H1 (cell line): Measurements from ENCODE around the gene LTBP3. TPM values are rescaled to one million over a fixed set of nuclear protein-coding genes. Genes with fewer than 3 reads are reported as not detected.
A peak's percentile ranks its signal among the peaks of the same experiment; 100 is the strongest.

ENCODE experiments used
- ASH2L ChIP-seq: fragments of 200-600, 300-600 bp; sonication (generic); IDR thresholded peaks from one replicate; pipeline ENCODE4 v1.7.1; 2017; ENCODE audit warnings: low read length
- BACH1 ChIP-seq: IDR thresholded peaks from 2 replicates; pipeline ENCODE4 v1.6.1; 2012; ENCODE audit warnings: low read length, improper control_type of control experiment
- CBX5 ChIP-seq: fragments of 300-800, 300-1000 bp; sonication (generic); IDR thresholded peaks from 2 replicates; pipeline ENCODE4 v1.7.1; 2016; ENCODE audit warnings: antibody characterized with exemption, low read length, low read depth
- FOSL1 ChIP-seq: IDR thresholded peaks from 2 replicates; pipeline ENCODE4 v1.6.1; 2011; ENCODE audit warnings: mild to moderate bottlenecking, low read depth, low read length, moderate library complexity; ENCODE audit not compliant: insufficient read depth
- RAD21 ChIP-seq, 2 experiments: IDR thresholded peaks in 1 of 2; conservative IDR thresholded peaks in 1 of 2; 2 replicates each; pipeline ENCODE4 v1.6.1; 2011; ENCODE audit warnings: low read depth in 2 of 2, low read length in 2 of 2, improper control_type of control experiment in 1 of 2, inconsistent platforms in 1 of 2, mild to moderate bottlenecking in 1 of 2, moderate library complexity in 1 of 2
- RNF2 ChIP-seq: fragments of 200-900, 300-1000 bp; sonication (generic); IDR thresholded peaks from 2 replicates; pipeline ENCODE4 v1.7.1; 2016; ENCODE audit warnings: borderline replicate concordance, low read depth, mild to moderate bottlenecking, antibody characterized with exemption, low read length; ENCODE audit not compliant: poor library complexity, severe bottlenecking; ENCODE audit errors: missing control alignments
- SIX5 ChIP-seq: IDR thresholded peaks from 2 replicates; pipeline ENCODE4 v1.6.1; 2011; ENCODE audit warnings: mild to moderate bottlenecking, low read depth, low read length
- TCF12 ChIP-seq: IDR thresholded peaks from 2 replicates; pipeline ENCODE4 v1.6.1; 2011; ENCODE audit warnings: low read depth, mild to moderate bottlenecking, low read length
- polyA plus RNA-seq, 7 experiments: library from polyadenylated mRNA; depleted of rRNA in 3 of 7; stranded (reverse) in 5 of 7; unstranded in 2 of 7; fragments of >200 nt in 5 of 7; fragments of 200-250 nt in 2 of 7; gene quantifications; 1 replicate in 5 of 7; 2 replicates in 1 of 7; 4 replicates in 1 of 7; pipeline versions ENCODE4 v1.2.1 to v1.2.3, GENCODE V29; 2011 to 2013; ENCODE audit warnings: missing spikeins in 2 of 7, mixed read lengths in 2 of 7
- total RNA-seq: library from RNA; stranded (reverse); fragmentation: NEBNext Ultra II Directional; extraction: Animal tissue kit (Norgen Biotek cat#: 25700); gene quantifications from 2 replicates; pipeline ENCODE4 v1.2.1, GENCODE V29; 2021
- TF ChIP-seq, protein P1 (sequence below): fragments of 300-600 bp; sonication (generic); IDR thresholded peaks from 2 replicates; pipeline ENCODE4 v1.7.1; 2012; ENCODE audit warnings: low read length, moderate library complexity, mild to moderate bottlenecking, inconsistent platforms; ENCODE audit not compliant: insufficient replicate concordance

The LTBP3 gene
- total and polyA plus RNA-seq, 2 of the 8 experiments (the other 6 are each of a cell fraction or from before 2014, with no cell fraction given): 12.8 to 17.8 TPM

DNA sequence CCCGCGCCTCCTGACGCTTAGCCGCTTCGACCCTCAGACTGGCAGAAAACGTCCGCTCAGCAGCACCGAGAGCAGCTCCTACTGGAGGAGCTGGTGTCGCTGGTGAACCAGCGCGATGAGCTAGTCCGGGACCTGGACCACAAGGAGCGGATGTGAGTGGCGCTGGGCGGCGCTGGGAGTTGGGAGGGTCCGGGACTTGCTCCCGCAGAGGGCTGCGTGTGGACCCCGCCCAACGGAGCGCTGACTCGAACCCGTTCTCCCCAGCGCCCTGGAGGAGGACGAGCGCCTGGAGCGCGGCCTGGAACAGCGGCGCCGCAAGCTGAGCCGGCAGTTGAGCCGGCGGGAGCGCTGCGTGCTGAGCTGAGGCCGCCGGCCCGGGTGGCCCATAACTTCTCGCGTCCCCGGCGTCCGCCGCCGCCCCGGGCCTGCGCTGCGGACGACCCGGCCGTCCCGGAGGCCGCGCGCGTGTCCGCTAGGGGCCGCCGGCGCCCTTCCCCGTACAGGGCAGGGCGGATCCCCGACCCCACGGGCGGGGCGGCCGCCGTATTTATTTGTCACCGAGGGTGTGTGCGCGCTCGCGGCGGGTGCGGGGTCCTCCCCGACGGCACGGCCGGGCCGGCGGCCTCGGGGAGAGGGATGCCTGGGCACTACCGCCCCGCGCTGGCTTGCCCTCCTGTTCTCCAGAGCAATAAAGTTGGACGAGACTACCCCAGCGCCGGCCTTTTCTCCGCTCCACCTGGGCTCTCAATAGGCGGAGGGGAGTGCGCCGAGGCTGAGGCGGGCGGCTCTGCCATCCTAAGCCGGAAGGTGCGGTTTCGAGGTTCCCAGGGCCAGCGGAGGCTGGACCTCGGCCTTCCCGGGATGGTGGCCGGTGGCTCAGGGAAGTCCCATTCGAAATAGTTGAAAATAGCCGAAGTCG lies 34.0 kb upstream of the LTBP3 start (continued):
- TF ChIP-seq, protein P1, sequence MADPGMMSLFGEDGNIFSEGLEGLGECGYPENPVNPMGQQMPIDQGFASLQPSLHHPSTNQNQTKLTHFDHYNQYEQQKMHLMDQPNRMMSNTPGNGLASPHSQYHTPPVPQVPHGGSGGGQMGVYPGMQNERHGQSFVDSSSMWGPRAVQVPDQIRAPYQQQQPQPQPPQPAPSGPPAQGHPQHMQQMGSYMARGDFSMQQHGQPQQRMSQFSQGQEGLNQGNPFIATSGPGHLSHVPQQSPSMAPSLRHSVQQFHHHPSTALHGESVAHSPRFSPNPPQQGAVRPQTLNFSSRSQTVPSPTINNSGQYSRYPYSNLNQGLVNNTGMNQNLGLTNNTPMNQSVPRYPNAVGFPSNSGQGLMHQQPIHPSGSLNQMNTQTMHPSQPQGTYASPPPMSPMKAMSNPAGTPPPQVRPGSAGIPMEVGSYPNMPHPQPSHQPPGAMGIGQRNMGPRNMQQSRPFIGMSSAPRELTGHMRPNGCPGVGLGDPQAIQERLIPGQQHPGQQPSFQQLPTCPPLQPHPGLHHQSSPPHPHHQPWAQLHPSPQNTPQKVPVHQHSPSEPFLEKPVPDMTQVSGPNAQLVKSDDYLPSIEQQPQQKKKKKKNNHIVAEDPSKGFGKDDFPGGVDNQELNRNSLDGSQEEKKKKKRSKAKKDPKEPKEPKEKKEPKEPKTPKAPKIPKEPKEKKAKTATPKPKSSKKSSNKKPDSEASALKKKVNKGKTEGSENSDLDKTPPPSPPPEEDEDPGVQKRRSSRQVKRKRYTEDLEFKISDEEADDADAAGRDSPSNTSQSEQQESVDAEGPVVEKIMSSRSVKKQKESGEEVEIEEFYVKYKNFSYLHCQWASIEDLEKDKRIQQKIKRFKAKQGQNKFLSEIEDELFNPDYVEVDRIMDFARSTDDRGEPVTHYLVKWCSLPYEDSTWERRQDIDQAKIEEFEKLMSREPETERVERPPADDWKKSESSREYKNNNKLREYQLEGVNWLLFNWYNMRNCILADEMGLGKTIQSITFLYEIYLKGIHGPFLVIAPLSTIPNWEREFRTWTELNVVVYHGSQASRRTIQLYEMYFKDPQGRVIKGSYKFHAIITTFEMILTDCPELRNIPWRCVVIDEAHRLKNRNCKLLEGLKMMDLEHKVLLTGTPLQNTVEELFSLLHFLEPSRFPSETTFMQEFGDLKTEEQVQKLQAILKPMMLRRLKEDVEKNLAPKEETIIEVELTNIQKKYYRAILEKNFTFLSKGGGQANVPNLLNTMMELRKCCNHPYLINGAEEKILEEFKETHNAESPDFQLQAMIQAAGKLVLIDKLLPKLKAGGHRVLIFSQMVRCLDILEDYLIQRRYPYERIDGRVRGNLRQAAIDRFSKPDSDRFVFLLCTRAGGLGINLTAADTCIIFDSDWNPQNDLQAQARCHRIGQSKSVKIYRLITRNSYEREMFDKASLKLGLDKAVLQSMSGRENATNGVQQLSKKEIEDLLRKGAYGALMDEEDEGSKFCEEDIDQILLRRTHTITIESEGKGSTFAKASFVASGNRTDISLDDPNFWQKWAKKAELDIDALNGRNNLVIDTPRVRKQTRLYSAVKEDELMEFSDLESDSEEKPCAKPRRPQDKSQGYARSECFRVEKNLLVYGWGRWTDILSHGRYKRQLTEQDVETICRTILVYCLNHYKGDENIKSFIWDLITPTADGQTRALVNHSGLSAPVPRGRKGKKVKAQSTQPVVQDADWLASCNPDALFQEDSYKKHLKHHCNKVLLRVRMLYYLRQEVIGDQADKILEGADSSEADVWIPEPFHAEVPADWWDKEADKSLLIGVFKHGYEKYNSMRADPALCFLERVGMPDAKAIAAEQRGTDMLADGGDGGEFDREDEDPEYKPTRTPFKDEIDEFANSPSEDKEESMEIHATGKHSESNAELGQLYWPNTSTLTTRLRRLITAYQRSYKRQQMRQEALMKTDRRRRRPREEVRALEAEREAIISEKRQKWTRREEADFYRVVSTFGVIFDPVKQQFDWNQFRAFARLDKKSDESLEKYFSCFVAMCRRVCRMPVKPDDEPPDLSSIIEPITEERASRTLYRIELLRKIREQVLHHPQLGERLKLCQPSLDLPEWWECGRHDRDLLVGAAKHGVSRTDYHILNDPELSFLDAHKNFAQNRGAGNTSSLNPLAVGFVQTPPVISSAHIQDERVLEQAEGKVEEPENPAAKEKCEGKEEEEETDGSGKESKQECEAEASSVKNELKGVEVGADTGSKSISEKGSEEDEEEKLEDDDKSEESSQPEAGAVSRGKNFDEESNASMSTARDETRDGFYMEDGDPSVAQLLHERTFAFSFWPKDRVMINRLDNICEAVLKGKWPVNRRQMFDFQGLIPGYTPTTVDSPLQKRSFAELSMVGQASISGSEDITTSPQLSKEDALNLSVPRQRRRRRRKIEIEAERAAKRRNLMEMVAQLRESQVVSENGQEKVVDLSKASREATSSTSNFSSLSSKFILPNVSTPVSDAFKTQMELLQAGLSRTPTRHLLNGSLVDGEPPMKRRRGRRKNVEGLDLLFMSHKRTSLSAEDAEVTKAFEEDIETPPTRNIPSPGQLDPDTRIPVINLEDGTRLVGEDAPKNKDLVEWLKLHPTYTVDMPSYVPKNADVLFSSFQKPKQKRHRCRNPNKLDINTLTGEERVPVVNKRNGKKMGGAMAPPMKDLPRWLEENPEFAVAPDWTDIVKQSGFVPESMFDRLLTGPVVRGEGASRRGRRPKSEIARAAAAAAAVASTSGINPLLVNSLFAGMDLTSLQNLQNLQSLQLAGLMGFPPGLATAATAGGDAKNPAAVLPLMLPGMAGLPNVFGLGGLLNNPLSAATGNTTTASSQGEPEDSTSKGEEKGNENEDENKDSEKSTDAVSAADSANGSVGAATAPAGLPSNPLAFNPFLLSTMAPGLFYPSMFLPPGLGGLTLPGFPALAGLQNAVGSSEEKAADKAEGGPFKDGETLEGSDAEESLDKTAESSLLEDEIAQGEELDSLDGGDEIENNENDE: no peak
- TF ChIP-seq SIX5 (no peak), BACH1 (no peak), ASH2L (no peak), CBX5 (no peak), RAD21 (IDR thresholded peaks at IDR 0.05 in 1 of 2, conservative IDR thresholded peaks at IDR 0.05 in 1 of 2; ENCODE audit: low read depth in 2 of 2, low read length in 2 of 2) (peak in 1 of 2 experiments; percentile 30; a peak in 1 of 4 replicates), TCF12 (no peak), FOSL1 (no peak), RNF2 (no peak)
